GM19099 (cell line): Measurements from ENCODE around the gene SLC20A1.

Experiments used
- POLR2A ChIP-seq: IDR thresholded peaks from 3 replicates; pipeline ENCODE4 v1.6.1; 2011; ENCODE audit warnings: low read depth; ENCODE audit not compliant: insufficient read length; ENCODE audit errors: extremely low read depth

SLC20A1 gene

DNA sequence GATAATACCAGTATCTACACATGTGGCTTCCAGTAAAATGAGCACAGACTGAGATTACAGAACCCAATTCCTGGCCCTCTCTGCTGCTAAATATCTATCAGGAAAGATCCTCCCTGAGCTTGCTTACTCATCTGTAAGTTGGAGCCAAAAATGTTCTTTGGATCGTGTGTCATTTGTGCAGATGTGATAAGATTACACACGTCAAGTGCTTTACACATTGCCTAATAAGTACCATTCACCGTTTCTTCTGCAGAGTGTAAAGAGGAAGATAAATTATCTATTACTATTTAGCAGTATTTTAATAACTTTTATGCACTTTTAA lies 23.2 kb upstream of the SLC20A1 start:
- TF ChIP-seq POLR2A, result no peak

DNA sequence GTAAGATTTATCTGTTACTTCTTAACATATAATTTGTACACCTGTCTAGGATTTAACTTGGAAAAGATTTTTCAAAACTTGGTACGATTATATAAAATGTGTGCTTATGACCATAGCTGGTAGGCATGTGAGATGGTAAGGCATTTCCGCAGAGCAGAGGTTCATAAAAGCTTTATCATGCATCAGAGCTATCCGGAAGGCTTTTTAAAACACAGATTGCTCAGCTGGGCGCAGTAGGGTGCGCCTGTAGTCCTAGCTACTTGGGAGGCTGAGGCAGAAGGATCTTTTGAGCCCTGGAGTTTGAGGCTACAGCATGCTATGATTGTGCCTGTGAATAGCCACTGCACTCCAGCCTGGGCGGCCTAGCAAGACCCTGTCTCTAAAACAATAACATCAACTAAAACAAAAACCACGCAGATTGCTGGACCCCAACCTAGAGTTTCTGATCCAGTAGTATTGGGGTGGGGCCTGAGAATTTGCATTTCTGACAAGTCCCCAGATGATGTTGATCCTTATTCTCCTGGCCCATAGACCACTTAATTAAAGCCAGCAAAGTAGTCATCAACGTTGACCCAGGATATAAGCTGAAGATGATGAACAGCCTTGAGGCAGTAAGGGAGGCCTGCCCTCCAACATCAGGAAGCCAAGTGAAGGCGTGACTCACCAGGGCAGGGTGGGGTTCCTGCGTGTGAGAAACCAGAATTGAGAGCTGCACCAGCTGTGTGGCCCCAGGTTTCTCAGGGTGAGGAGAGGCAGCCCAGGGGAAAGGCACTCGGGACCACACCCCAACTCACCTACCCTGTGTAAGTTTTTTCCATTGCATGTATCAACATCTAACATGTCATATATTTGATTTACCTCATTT lies 21.6 kb upstream of the SLC20A1 start:
- TF ChIP-seq POLR2A, result no peak

DNA sequence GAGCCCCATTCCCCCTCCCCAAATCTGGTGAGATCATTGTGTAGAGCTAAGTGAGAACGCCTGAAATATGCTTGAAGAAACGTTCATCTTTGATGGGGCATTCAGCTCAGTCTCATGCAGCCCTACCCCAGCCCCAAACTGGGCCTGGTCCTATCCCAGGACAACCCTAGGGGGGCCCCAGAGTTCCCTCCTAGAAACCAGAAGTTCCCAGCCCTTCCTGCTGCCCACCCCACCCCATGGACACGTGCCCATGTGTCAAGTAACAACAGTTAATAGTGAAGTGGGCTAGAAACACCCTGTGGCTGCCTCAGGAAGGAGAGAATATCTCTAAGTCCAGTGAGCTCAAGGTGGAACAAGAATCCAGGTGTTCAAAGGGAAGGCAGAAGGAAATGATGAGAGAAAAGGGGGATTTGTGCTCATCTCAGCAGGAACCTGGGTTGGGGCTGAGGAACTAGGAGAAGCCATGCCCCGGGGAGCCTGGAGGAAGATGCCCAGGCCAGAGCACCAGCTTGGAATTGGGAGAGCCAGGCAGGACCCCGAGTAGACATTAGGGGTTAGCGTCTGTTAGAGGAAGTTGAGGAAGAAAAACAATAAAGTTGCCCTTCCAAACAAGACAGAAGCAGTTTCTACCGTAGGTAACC lies 20.1 kb upstream of the SLC20A1 start:
- no peak for TF ChIP-seq POLR2A

DNA sequence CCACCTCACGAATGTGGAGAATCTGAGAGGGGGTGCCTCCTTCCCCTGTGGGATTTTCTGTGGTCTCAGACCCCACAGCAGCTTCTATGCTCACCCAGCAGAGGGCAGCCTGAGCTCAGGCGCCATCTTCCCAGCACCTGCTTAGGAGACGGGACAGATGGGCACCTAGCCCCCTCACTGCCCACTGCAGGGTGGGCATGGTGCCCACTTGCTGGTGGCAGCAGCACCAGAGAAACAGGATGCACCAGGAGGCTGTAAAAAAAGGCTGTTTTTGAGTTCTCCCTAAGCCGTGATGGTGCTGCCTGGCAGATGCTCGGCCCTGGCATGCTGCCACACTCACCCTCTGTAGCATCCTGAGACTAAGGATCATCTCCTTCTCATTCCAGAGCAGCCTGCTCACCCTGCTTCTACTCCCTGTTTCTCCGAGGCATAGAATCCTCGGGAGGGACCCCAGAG lies 19.1 kb upstream of the SLC20A1 start:
- no peak for TF ChIP-seq POLR2A

DNA sequence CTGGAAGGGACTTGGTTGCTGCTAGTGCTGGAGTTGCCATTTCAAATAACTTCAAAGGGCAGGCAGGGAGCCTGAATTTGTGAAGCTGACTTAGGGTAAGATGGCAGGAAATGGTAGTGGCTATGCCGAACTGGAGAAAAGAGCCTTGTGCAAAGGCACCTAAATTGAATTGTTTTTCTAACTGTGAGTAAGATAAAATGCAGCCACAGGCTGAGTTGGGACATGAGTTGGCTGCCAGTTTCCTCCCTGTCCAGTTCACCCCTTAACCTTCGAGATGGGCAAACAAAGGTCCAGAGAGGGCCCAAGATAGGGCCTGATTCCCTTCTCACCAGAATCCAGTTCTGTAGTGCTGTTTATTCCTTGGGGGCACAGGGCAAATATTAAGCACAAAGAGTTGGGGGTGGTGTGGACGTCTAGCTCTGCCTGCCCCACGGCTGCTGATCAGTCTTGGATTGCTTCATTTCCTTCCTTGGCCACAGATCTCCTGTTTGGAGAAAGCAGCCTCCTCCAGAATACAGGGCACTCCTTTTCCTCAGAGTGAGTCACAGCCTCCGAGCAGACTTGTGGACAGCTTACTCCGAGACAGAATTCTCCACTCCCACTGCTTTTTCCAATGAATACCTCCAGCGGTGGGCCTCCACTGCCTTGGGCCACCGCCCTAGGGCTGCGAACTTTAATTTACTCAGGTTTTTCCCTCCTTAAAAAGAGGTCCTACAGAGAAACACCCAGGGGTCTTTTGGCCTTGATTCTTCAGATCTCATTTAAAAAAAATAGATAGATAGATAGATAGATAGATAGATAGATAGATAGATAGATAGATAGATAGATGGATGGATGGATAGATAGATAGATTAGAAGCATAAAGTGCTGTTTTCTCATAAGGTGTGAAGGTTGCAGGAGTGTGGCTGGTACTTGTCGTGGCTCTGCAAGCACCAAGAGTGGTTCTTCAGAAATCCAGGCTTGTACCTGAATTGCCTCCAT lies 18.4 kb upstream of the SLC20A1 start:
- no peak for TF ChIP-seq POLR2A

DNA sequence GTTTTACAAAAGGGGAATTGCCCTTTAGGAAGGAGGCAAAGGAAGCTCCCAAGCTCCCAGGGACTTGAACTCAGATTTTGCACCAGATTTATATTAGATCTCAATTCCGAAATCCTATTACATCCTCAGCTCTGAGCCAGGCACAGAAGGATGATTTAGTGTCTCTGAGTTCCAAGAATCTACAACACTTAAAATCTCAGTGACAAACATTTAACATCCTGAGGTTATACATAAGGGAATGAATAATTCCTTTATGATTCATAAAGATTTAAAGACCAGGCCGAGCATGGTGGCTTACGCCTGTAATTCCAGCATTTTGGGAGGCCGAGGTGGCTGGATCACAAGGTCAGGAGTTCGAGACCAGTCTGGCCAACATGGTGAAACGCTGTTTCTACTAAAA lies 16.5 kb upstream of the SLC20A1 start:
- TF ChIP-seq POLR2A, result no peak

DNA sequence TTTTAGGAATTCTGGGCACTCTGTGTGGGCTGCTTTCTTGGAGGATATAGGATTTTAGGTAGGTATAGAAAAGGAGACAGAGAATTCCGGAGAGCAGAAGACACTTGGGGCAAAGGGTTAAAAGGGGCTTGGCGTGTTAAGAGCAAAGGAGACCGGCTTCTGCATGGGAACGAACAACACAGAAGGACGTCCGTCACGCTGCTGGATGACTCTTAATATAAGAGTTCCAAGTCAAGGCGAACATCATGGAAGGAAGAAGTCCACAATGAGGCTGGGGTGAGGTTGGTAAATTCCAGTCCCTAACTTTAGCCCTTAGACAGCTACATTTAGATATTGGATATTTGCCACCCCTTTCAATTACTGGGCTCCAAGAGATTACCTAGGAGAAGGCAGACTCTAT lies 15.9 kb upstream of the SLC20A1 start:
- TF ChIP-seq POLR2A, result no peak

DNA sequence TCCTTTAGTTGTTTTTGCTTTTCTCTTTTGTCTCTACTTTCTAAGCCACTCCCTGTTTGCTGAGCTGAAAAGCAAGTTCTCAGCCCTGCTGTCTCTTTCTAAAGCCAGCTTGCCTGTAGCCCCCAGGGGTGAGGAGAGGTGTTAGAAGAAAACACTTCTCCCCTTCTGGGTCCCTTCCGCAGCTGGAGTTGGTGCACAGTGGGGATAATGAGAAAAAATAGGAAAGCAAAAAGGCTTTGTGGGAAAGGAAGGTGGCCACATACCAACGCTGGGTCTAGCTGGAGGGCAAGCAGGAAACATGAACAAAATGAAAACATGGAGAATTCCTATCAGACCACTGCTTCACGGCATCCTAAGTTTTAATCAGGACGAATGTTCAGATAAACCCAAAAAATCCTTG lies 15.5 kb upstream of the SLC20A1 start:
- no peak for TF ChIP-seq POLR2A

DNA sequence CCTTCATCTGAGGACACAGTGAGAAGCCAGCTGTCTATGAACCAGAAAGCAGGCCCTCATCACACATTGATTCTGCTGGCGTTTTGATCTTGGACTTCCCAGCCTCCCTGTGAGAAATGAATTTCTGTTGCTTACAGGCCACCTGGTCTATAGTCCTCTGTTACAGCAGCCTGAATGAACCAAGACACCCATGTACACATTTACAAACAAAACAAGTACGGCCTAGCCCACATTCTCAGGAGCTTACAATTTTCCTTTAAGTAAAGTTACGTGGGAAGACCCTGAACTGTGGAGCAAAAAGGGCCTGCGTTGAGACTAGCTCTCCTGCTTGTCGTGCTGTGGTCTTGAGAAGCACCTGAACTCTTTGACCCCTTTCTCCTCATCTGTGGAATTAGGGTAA lies 12.0 kb upstream of the SLC20A1 start:
- TF ChIP-seq POLR2A, result no peak

DNA sequence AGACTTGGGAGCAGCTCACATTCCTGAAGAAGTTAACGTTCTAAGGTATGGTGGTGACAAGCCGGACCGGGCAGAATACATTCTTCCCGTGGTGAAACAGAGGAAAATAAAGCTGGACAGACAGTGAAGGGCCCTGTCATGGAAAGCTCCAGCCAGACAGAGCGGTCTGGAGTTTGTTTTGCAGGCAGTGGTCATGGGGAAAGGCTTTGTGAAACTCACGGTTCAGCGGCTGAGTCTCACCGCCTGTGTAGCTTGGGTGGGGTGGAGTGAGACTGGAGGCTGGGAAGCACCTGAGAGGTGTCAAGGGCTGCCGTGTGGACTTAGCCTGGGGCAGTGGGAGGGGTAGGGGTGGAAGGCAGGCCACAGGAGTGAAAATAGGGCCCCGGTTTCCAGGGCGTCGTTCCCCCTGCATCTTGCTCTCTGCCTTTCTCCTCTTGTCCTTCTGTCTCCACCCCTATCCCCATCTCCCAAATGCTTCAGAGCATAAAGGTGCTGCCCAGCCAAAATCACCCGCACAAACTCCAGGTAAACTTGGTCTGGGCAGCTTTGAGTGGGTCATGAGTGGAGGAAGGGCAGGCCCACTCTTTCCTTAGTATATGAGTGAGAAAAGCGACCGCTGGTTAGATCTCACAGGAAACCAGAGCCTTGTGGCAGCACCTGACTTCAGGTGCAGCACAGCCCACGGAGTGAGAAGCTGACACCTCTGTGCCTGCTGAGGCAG lies 11.4 kb upstream of the SLC20A1 start:
- TF ChIP-seq POLR2A, result no peak

DNA sequence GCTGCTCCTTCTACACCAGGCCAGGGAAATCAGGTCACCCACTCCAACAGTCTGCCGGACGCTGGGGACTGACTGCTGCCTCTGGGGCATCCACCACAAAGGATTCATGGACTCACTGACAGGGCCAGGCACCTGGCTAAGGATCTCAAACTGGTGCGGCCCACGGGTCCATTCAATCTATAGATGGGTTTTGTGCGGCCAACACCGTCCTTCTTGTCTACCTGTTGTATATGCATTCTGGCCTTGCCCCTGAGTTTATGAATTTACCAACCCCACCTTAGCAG lies 10.9 kb upstream of the SLC20A1 start:
- TF ChIP-seq POLR2A, result no peak

DNA sequence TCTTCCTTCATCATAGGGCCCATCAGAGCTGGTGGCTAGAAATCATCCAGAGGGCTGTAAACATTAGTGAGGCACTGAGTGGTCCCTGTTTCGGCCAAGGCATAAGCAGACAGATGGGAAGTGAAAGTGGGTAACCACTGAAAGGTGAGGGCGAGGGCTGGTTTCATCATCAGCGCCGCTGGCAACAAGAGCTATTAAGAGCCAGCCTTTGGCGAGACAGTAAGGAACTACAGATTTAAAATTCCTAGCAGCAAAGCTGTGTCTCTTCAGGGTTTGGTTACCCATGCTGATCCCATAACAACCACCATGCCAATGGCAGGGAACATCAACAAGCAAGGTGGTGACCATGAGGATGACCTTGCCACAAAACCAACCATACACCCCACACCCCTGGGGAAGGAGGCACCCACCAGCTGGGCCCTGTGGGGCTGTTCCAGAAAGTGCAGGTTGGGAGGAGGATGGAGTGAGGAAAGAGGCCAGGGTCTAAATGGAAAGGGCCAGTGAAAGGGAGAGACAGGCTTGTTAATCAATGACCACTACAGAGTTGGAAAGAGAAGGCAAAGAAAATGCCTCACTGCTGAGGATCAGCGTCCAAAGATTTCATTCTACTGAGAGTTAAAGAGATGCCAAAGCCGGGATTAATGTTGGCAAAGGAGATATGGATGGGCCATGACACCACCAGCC lies 9.0 kb upstream of the SLC20A1 start:
- TF ChIP-seq POLR2A, result no peak

DNA sequence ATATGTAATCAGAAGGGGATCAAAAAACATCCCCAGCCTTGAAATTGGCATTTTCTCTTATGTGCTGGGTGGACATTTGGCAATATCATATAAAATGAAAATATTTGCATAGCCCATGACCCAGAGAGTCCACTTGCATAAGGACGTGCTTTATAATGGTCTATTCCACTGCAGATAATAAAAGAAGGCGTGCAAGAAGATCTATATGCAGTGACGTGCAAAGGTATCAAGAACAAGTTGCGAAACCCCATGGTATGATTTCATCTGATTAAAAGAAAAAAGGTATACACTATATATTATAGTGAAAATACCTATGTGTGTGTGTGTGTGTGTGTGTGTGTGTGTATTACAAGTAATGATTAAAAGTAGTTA lies 8.5 kb upstream of the SLC20A1 start:
- no peak for TF ChIP-seq POLR2A

DNA sequence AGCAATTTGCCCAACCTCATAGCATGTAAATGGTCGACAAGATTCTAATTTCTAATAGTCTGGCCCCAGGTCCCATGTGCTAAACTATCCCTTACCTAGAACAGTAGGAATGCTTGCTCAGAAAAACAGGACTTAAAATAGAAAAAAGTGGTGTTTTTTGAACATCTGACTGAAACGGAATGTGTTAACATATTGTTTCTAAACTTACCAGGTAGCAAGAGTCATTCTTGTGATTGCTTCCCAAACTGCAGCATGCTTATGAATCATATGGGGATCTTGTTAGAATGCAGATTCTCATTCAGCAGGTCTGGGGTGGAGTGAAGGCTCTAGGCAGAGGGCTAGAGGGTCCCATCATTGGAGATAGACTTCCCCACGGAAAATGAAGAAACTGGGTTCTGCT lies 5.8 kb upstream of the SLC20A1 start:
- no peak for TF ChIP-seq POLR2A

DNA sequence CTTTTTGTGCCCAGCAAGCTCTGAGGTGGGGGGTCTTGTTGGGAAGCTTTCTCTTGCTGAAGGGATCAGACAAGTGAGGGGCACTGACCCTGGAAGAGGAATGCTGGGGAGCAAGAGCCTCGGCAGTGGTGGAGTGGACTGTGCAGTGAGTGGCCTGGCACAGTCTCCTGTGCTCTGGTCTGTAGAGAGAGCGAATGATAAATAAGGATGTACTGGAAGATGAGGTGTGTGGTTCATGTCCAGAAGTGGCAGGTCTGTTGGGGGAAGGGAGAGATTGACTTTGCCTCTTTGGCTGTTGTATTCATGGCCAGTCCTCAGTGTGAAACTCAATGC lies 5.3 kb upstream of the SLC20A1 start:
- no peak for TF ChIP-seq POLR2A
